Tibial nerve (tissue), 4 donors: ENCODE results near the gene TRNP1.

Experiments used
- CTCF ChIP-seq, 5 experiments: fragments of 200-600 bp in 3 of 5; fragments of 450-650 bp in 2 of 5; sonication (generic) in 3 of 5; IDR thresholded peaks; one replicate each; pipeline ENCODE4 v1.5.1; 2016 to 2019; ENCODE audit warnings: antibody characterized with exemption in 5 of 5, mild to moderate bottlenecking in 3 of 5, moderate library complexity in 2 of 5
- EP300 ChIP-seq, 2 donors: sonication (generic); formaldehyde crosslinking; IDR thresholded peaks; one replicate each; pipeline ENCODE4 v1.6.1; 2017; ENCODE audit warnings: antibody characterized with exemption in 2 of 2, mild to moderate bottlenecking in 1 of 2
- POLR2A ChIP-seq, 2 donors: fragments of 450-650 bp; IDR thresholded peaks; one replicate each; pipeline ENCODE4 v1.6.1; 2017; ENCODE audit warnings: antibody characterized with exemption in 2 of 2, mild to moderate bottlenecking in 2 of 2, moderate library complexity in 2 of 2

GRCh38 chr1:27015260-27015659, 21.8 kb downstream of the TRNP1 start:
- TF ChIP-seq EP300 (IDR thresholded peaks at IDR 0.05) (no peak), CTCF (IDR thresholded peaks at IDR 0.05) (no peak), POLR2A (IDR thresholded peaks at IDR 0.05) (no peak)
